SK-N-SH treated with all-trans-retinoic acid at 6 μM for 48 hours (cell line): ENCODE results near the gene FAM174B.

Source experiments
- ATAC-seq: fragments of 200-7000 bp; cut with Tn5 transposase; 3 replicates; pipeline ENCODE4 v1.9.1; 2020; ENCODE audit warnings: mild to moderate bottlenecking, moderate library complexity
- ARNTL ChIP-seq: fragments of 450-650 bp; formaldehyde crosslinking; IDR thresholded peaks from 2 replicates; pipeline ENCODE4 v1.5.0; 2020; ENCODE audit warnings: low read depth, mild to moderate bottlenecking, moderate library complexity, borderline replicate concordance
- BACH2 ChIP-seq: fragments of 250-450 bp; sonication (Bioruptor Pico); IDR thresholded peaks from 2 replicates; pipeline ENCODE4 v1.9.0; 2021; ENCODE audit warnings: mild to moderate bottlenecking, borderline replicate concordance
- CREB5 ChIP-seq: fragments of 250-450 bp; sonication (Bioruptor Pico); IDR thresholded peaks from 2 replicates; pipeline ENCODE4 v1.5.1; 2020; ENCODE audit warnings: low read depth, mild to moderate bottlenecking, moderate library complexity
- ESRRG ChIP-seq: fragments of 250-450 bp; sonication (Bioruptor Pico); IDR thresholded peaks from 2 replicates; pipeline ENCODE4 v1.6.1; 2021; ENCODE audit warnings: mild to moderate bottlenecking
- ISL1 ChIP-seq: fragments of 250-450 bp; sonication (Bioruptor Pico); IDR thresholded peaks from 2 replicates; pipeline ENCODE4 v2.1.2; 2022; ENCODE audit warnings: mild to moderate bottlenecking, moderate library complexity
- OSR1 ChIP-seq: fragments of 250-450 bp; sonication (Bioruptor Pico); IDR thresholded peaks from 2 replicates; pipeline ENCODE4 v1.8.0; 2022; ENCODE audit warnings: moderate library complexity, mild to moderate bottlenecking, inconsistent platforms
- PATZ1 ChIP-seq: fragments of 250-450 bp; sonication (Bioruptor Pico); IDR thresholded peaks from 2 replicates; pipeline ENCODE4 v1.8.0; 2020; ENCODE audit warnings: mild to moderate bottlenecking, moderate library complexity, borderline replicate concordance
- POU6F1 ChIP-seq: fragments of 250-450 bp; sonication (Bioruptor Pico); IDR thresholded peaks from 2 replicates; pipeline ENCODE4 v1.8.0; 2021; ENCODE audit warnings: low read depth, mild to moderate bottlenecking, moderate library complexity, borderline replicate concordance
- PPARA ChIP-seq: fragments of 250-450 bp; sonication (Bioruptor Pico); IDR thresholded peaks from 2 replicates; pipeline ENCODE4 v1.5.0; 2020; ENCODE audit warnings: mild to moderate bottlenecking, borderline replicate concordance
- RARB ChIP-seq: fragments of 250-450 bp; sonication (Bioruptor Pico); IDR thresholded peaks from 2 replicates; pipeline ENCODE4 v1.8.0; 2021; ENCODE audit warnings: mild to moderate bottlenecking, moderate library complexity
- TCF4 ChIP-seq: fragments of 250-450 bp; sonication (Bioruptor Pico); IDR thresholded peaks from 2 replicates; pipeline ENCODE4 v1.8.0; 2021; ENCODE audit warnings: mild to moderate bottlenecking, moderate library complexity, borderline replicate concordance
- TOX ChIP-seq: fragments of 250-450 bp; sonication (Bioruptor Pico); IDR thresholded peaks from 2 replicates; pipeline ENCODE4 v1.8.0; 2021; ENCODE audit warnings: mild to moderate bottlenecking, moderate library complexity, borderline replicate concordance
- TSHZ2 ChIP-seq: fragments of 250-450 bp; sonication (Bioruptor Pico); IDR thresholded peaks from 2 replicates; pipeline ENCODE4 v1.5.0; 2020; ENCODE audit warnings: mild to moderate bottlenecking, moderate library complexity
- ZC3H10 ChIP-seq: fragments of 250-450 bp; sonication (Bioruptor Pico); IDR thresholded peaks from 2 replicates; pipeline ENCODE4 v1.5.1; 2021; ENCODE audit warnings: mild to moderate bottlenecking, moderate library complexity
- ZFP30 ChIP-seq: fragments of 450-650 bp; formaldehyde crosslinking; IDR thresholded peaks from 2 replicates; pipeline ENCODE4 v1.5.0; 2022; ENCODE audit warnings: mild to moderate bottlenecking, moderate library complexity
- ZNF565 ChIP-seq: fragments of 450-650 bp; formaldehyde crosslinking; conservative IDR thresholded peaks from 2 replicates; pipeline ENCODE4 v1.5.0; 2020; ENCODE audit warnings: low read depth, mild to moderate bottlenecking, moderate library complexity
- ZNF70 ChIP-seq: fragments of 450-650 bp; formaldehyde crosslinking; IDR thresholded peaks from 2 replicates; pipeline ENCODE4 v1.5.0; 2020; ENCODE audit warnings: mild to moderate bottlenecking, moderate library complexity
- ZNF8 ChIP-seq: fragments of 450-650 bp; formaldehyde crosslinking; IDR thresholded peaks from 2 replicates; pipeline ENCODE4 v1.5.0; 2020; ENCODE audit warnings: mild to moderate bottlenecking, moderate library complexity

The FAM174B gene

GRCh38 chr15:92599394-92599970 lies 56.1 kb downstream of the FAM174B start (continued):
- no peak for TF ChIP-seq POU6F1 (CRISPR knock-in tag)
- no peak for TF ChIP-seq ZNF565 (CRISPR knock-in tag)
- TF ChIP-seq TSHZ2 (CRISPR knock-in tag), result no peak

- no peak for TF ChIP-seq ZNF565 (CRISPR knock-in tag)
- no peak for TF ChIP-seq RARB
- no peak for TF ChIP-seq ZFP30 (CRISPR knock-in tag)
- no peak for TF ChIP-seq ISL1 (CRISPR knock-in tag)
- TF ChIP-seq ZNF70 (CRISPR knock-in tag), result no peak
- no peak for TF ChIP-seq OSR1 (CRISPR knock-in tag)
- no peak for TF ChIP-seq TOX
- no peak for TF ChIP-seq PPARA (CRISPR knock-in tag)
- TF ChIP-seq TCF4 (CRISPR knock-in tag), result no peak
- no peak for TF ChIP-seq ARNTL (CRISPR knock-in tag)
- no peak for TF ChIP-seq ZC3H10 (CRISPR knock-in tag)
- TF ChIP-seq ESRRG (CRISPR knock-in tag), result no peak
- TF ChIP-seq POU6F1 (CRISPR knock-in tag), result no peak
- no peak for TF ChIP-seq BACH2 (CRISPR knock-in tag)
- TF ChIP-seq PATZ1 (CRISPR knock-in tag), result no peak
- no peak for TF ChIP-seq ZNF8
- TF ChIP-seq CREB5, result no peak
- TF ChIP-seq TSHZ2 (CRISPR knock-in tag), result no peak
- TF ChIP-seq, all 23 proteins: peak for 0
- ATAC-seq, result no peak
These were observed 58.0 kb downstream of the FAM174B start for GRCh38 chr15:92597548-92597947.
